ENCODE data around the gene TAF6L. TPM values are rescaled to one million over a fixed set of nuclear protein-coding genes. Genes with fewer than 3 reads are reported as not detected.

The TAF6L gene
- total and polyA plus RNA-seq, 2 of the 8 experiments (the other 6 are each of a cell fraction or from before 2014, with no cell fraction given), result 24.8 to 31.9 TPM

- no peak for TF ChIP-seq CHD7 (IDR thresholded peaks at IDR 0.05; ENCODE audit: insufficient replicate concordance, low read length)
- no peak for TF ChIP-seq SP1 (IDR thresholded peaks at IDR 0.05; ENCODE audit: low read depth, low read length)
- no peak for TF ChIP-seq RFX5 (IDR thresholded peaks at IDR 0.05; ENCODE audit: borderline replicate concordance, low read depth, low read length)
- no peak for TF ChIP-seq YY1 (IDR thresholded peaks at IDR 0.05; ENCODE audit: low read depth, low read length)
- TF ChIP-seq CHD1 (IDR thresholded peaks at IDR 0.05; ENCODE audit: low read depth, low read length), result no peak
- TF ChIP-seq, protein P1, sequence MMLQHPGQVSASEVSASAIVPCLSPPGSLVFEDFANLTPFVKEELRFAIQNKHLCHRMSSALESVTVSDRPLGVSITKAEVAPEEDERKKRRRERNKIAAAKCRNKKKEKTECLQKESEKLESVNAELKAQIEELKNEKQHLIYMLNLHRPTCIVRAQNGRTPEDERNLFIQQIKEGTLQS (IDR thresholded peaks at IDR 0.05; ENCODE audit: insufficient read depth, low read depth, low read length), result no peak
- no peak for TF ChIP-seq BACH1 (IDR thresholded peaks at IDR 0.05; ENCODE audit: low read length)
- no peak for TF ChIP-seq RAD21 (IDR thresholded peaks at IDR 0.05 in 1 of 2, conservative IDR thresholded peaks at IDR 0.05 in 1 of 2; ENCODE audit: low read depth in 2 of 2, low read length in 2 of 2)
- no peak for TF ChIP-seq CEBPB (IDR thresholded peaks at IDR 0.05; ENCODE audit: low read depth, low read length)
- TF ChIP-seq TAF7 (optimal IDR thresholded peaks at IDR 0.05; ENCODE audit: borderline replicate concordance, low read depth, low read length), result no peak
Measured at GRCh38 chr11:62782753-62783152, 11.6 kb downstream of the TAF6L start (continued).

Data from H1 (cell line).